ENCODE measurements around the gene GARS1.

- no peak for TF ChIP-seq CTCF (IDR thresholded peaks at IDR 0.05; ENCODE audit: insufficient read depth, low read depth, low read length)
- no peak for TF ChIP-seq EZH2 (IDR thresholded peaks at IDR 0.05; ENCODE audit: insufficient read depth, low read length)
Measured at GRCh38 chr7:30589111-30589510, 5.6 kb upstream of the GARS1 start.
